Testis (tissue), 3 donors: ENCODE results near the gene GABRB3. TPM values are rescaled to one million over a fixed set of nuclear protein-coding genes. Genes with fewer than 3 reads are reported as not detected.

Experiments used
- DNase-seq: peaks from one replicate; pipeline ENCODE4 v3.0.0-alpha.2; 2019
- H3K27ac ChIP-seq, 2 donors: fragments of 200-600 bp; sonication (generic); one replicate each; pipeline ENCODE4 v1.5.1; 2019
- H3K27me3 ChIP-seq: fragments of 200-600 bp; sonication (generic); one replicate; pipeline ENCODE4 v1.5.1; 2019
- H3K36me3 ChIP-seq: fragments of 200-600 bp; sonication (generic); one replicate; pipeline ENCODE4 v1.5.1; 2017; ENCODE audit warnings: low read depth; ENCODE audit errors: missing control alignments
- H3K4me1 ChIP-seq: fragments of 200-600 bp; sonication (generic); one replicate; pipeline ENCODE4 v1.5.1; 2019
- H3K4me3 ChIP-seq, 2 donors: fragments of 200-600 bp; sonication (generic); one replicate each; pipeline ENCODE4 v1.5.1; 2017 to 2019
- H3K9me3 ChIP-seq: fragments of 200-600 bp; sonication (generic); one replicate; pipeline ENCODE4 v1.5.1; 2017
- CTCF ChIP-seq, 3 experiments: fragments of 450-650 bp in 2 of 3; fragments of 200-600 bp in 1 of 3; sonication (generic) in 1 of 3; IDR thresholded peaks; one replicate each; pipeline ENCODE4 v1.5.1; 2016 to 2019; ENCODE audit warnings: antibody characterized with exemption in 3 of 3, mild to moderate bottlenecking in 2 of 3, moderate library complexity in 1 of 3
- POLR2A ChIP-seq: fragments of 450-650 bp; IDR thresholded peaks from one replicate; pipeline ENCODE4 v1.6.1; 2017; ENCODE audit warnings: antibody characterized with exemption, mild to moderate bottlenecking, moderate library complexity
- WGBS, 2 donors: methylation state at CpG; one replicate each; pipeline ENCODE4 v1.1.5; 2018; 5-methylcytosine and 5-hydroxymethylcytosine counted together
- intact Hi-C: fragments of 100-400 bp; cut with DNase I; formaldehyde crosslinking; loops from one replicate; pipeline ENCODE4 v1.15.1; 2023; ENCODE audit warnings: low total_unique reads
- polyA plus RNA-seq: library from polyadenylated mRNA; stranded (reverse); fragments of 350-450 nt; fragmentation: Illumina TruSeq; extraction: RNeasy Lipid Tissue Mini Kit (QIAGEN cat#74804); gene quantifications from one replicate; pipeline ENCODE4 v1.2.3, GENCODE V29; 2014; ENCODE audit warnings: low read depth, low replicate concordance; ENCODE audit not compliant: insufficient read depth
- total RNA-seq, 2 donors: library from RNA; depleted of rRNA; stranded (reverse); fragments of >200 nt; gene quantifications; one replicate each; pipeline ENCODE4 v1.2.3, GENCODE V29; 2016

Gene GABRB3
- total and polyA plus RNA-seq, 3 donors from 2014 or later = 11.8 to 19.6 (median 16.2) TPM

- TF ChIP-seq CTCF (IDR thresholded peaks at IDR 0.05) = no peak
- no peak overlapping the region for H3K4me3 ChIP-seq
- intact Hi-C loops = no loop called here
- H3K36me3 ChIP-seq = no peaks in the 10 kb centered on the region
- H3K9me3 ChIP-seq = no peaks in the 10 kb centered on the region
- DNase-seq = no peak
- H3K4me1 ChIP-seq = no peaks in the 10 kb centered on the region
- 43 to 58% methylated on average over 5 of the region's 5 CpGs for WGBS, 2 donors
- H3K27ac ChIP-seq = no peak overlapping the region
- no peaks in the 10 kb centered on the region for H3K27me3 ChIP-seq
Measured at GRCh38 chr15:26698555-26698954, 74.3 kb downstream of the GABRB3 start.

- Histone ChIP-seq H3K9me3 (no peaks in the 10 kb centered on the region), H3K4me1 (no peaks in the 10 kb centered on the region), H3K4me3 (no peak overlapping the region), H3K27ac (no peak overlapping the region), H3K36me3 (no peaks in the 10 kb centered on the region), H3K27me3 (no peaks in the 10 kb centered on the region)
- 64 to 71% methylated on average over 6 of the region's 6 CpGs for WGBS, 2 donors
- intact Hi-C loops = no loop called here
- TF ChIP-seq CTCF (IDR thresholded peaks at IDR 0.05) = no peak
- no peak for TF ChIP-seq POLR2A
- DNase-seq = no peak
Measured at GRCh38 chr15:26697913-26698312, 75.0 kb downstream of the GABRB3 start.

- H3K27me3 ChIP-seq = no peaks in the 10 kb centered on the region
- H3K36me3 ChIP-seq = no peaks in the 10 kb centered on the region
- no peak overlapping the region for H3K27ac ChIP-seq
- no peak for DNase-seq
- H3K4me1 ChIP-seq = no peaks in the 10 kb centered on the region
- H3K4me3 ChIP-seq = no peak overlapping the region
- intact Hi-C loops = no loop called here
- TF ChIP-seq CTCF (IDR thresholded peaks at IDR 0.05) (no peak), POLR2A (no peak)
- H3K9me3 ChIP-seq = no peaks in the 10 kb centered on the region
- WGBS, 2 donors = 74 to 78% methylated on average over 4 of the region's 4 CpGs
Measured at GRCh38 chr15:26691249-26691648, 81.6 kb downstream of the GABRB3 start.

- 59 to 73% methylated on average over 2 of the region's 2 CpGs for WGBS, 2 donors
- no peaks in the 10 kb centered on the region for H3K9me3 ChIP-seq
- H3K36me3 ChIP-seq = no peaks in the 10 kb centered on the region
- intact Hi-C loops = no loop called here
- no peak overlapping the region for H3K27ac ChIP-seq
- H3K4me3 ChIP-seq = no peak overlapping the region
- DNase-seq = no peak
- TF ChIP-seq POLR2A = no peak
- no peak for TF ChIP-seq CTCF (IDR thresholded peaks at IDR 0.05)
- H3K4me1 ChIP-seq = no peaks in the 10 kb centered on the region
- no peaks in the 10 kb centered on the region for H3K27me3 ChIP-seq
Measured at GRCh38 chr15:26690778-26691177, 82.1 kb downstream of the GABRB3 start.

- H3K4me1 ChIP-seq = no peaks in the 10 kb centered on the region
- 71 to 78% methylated on average over 6 to 7 of the region's 7 CpGs for WGBS, 2 donors
- H3K9me3 ChIP-seq = no peaks in the 10 kb centered on the region
- DNase-seq = no peak
- H3K27ac ChIP-seq = no peak overlapping the region
- intact Hi-C loops = no loop called here
- no peaks in the 10 kb centered on the region for H3K27me3 ChIP-seq
- H3K36me3 ChIP-seq = no peaks in the 10 kb centered on the region
- no peak overlapping the region for H3K4me3 ChIP-seq
- TF ChIP-seq POLR2A (no peak), CTCF (IDR thresholded peaks at IDR 0.05) (no peak)
Measured at GRCh38 chr15:26689462-26689861, 83.4 kb downstream of the GABRB3 start.
